ENCODE measurements around the gene PLCE1.
"Not testable (repeated sequence)": the region's sequence is repeated elsewhere in the genome, so short reads cannot be mapped to it uniquely, and the experiment has no call there.

Gene PLCE1

GRCh38 chr10:93993782-93994437, at the start of gene PLCE1:
Gene PLCE1 (plus strand): TSS chr10:93993931. CDS start chr10:94031047, 37,116 bp downstream.
- intact Hi-C loops (cut with DNase I), result no loop called here
- peak in 9 of 10 donors; percentile 15 to 90 (median 46) for DNase-seq

DNA sequence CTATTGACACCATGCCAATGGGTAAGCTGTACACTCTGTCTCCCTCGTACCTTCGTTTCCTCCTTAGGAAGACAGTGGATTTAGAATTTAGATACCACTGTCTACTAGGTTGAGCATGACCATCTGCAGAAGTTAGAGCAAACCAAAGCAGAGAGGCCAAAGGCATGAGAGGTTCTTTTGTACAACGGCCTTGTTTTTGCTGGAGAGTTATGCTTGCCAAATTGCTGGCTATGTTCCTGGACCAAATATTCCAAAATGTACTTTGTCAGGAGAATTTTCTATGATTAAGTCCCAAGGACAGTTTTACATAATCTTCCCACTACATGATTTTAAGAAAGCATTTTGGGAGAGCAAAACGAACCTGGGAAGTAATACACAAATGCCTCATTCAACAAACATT, 47.9 kb upstream of the PLCE1 start:
- intact Hi-C loops (cut with DNase I), result no loop called here
- DNase-seq, result no peak

DNA sequence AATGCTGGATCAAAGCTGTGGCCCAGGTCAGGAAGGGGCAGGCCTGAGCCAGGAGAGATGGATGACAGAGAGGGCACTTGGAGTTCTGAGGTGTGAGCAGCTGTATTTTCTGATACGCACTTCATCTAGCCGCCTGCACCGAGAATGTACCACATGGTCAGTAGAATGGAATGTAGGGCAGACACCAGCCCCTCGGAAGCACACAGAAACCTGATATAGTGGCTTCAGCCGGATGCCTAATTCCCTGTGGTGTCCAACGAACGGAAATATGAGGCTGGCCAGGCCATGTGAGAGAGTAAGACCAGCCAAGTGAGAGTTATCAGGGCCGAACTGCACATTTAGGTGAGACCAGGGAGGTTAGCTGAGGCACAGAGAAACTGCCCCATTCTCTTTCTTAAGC, 46.7 kb upstream of the PLCE1 start:
- intact Hi-C loops (cut with DNase I), result no loop called here
- DNase-seq, result no peak

DNA sequence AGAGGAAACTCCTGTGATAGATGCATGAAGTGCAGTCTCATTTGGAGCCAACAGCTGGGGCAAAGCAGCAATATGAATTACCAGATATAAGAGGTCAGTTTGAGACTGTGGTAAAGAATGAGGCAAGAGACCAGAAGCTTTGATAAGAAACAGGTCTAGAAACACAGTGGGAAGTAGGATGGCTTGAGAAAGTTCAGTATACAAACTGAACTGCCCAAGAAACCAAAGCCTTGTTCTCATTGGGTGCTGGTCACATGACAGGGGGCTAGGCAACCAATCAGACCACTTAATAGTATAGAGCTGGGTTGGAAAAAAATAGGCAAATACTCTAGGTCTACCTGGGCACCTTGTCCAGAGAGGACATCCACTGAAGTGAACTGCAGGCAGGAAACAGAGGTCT, 46.2 kb upstream of the PLCE1 start:
- intact Hi-C loops (cut with DNase I), result no loop called here
- no peak for DNase-seq

- no peak for DNase-seq
- intact Hi-C loops (cut with DNase I), result no loop called here
Measured at GRCh38 chr10:93951905-93952304, 41.8 kb upstream of the PLCE1 start.

GRCh38 chr10:93954299-93954698, 39.4 kb upstream of the PLCE1 start:
- no peak for DNase-seq
- intact Hi-C loops (cut with DNase I), result no loop called here

DNA sequence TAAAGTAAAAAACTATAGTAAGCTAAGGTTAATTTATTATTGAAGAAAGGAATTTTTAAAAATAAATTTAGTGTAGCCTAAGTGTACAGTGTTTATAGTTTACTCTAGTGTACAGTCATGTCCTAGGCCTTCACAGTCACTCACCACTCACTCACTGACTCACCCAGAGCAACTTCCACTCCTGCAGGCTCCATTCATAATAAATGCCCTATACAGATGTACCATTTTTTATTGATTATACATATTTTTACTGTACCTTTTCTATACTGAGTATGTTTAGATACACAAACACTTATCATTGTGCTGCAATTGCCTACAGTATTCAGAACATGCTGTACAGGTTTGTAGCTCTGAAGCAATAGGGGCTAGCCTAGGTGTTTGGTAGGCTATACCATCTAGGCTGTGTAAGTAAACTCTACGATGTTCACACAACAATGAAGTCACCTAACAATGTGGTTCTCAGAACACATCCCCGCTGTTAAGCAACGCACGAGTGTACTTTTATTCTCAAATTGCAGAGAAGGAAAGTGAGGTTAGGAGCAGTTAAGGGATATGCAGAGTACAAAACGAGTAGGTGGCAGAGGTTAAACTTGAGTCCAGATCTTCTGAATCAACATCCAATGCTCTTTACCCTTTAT, 38.9 kb upstream of the PLCE1 start:
- intact Hi-C loops (cut with DNase I), result no loop called here
- no peak for DNase-seq

- intact Hi-C loops (cut with DNase I), result no loop called here
- no peak for DNase-seq
Measured at GRCh38 chr10:93958834-93959233, 34.9 kb upstream of the PLCE1 start.

DNA sequence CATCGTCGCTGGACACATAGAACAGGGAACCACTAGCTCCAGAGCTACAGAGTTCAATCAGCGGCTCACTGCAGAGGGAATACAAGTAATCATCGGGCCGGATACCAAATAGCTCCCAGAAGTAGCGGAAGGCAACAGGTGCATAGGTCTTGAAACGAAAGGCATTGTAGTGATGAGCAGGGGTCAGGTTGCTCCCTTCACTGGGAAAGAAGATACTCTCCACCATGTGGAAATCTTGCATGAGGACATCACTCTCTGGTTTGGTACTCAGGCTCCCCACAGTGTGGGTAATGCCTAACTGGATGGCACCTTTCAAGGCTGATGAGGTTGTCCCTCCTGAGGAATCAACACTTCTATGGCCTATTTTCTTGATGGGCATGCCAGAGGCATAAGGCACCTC, 32.7 kb upstream of the PLCE1 start:
- DNase-seq; intact Hi-C loops (cut with DNase I): not testable (repeated sequence)

DNA sequence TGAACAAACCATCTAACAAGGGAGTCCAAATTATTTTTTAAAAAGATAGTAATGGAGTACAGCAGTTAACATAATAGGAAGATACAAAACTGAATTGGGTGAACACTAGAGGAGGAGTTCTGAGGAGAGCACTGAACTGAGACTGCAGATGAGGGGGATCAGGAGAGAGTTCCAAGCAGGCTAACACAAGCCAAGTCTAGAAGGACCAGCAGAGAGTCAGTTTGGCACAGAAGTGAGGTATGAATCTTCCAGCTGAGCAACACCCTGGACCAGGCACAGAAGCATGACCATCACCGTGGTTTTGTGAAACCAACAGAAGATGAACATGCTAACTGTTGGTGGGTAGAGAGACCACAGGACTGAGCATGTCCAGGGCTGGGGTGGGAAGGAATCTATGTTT, 30.8 kb upstream of the PLCE1 start:
- intact Hi-C loops (cut with DNase I), result no loop called here
- no peak for DNase-seq

- DNase-seq, result no peak
- intact Hi-C loops (cut with DNase I), result no loop called here
Measured at GRCh38 chr10:93963434-93963833, 30.3 kb upstream of the PLCE1 start.

- intact Hi-C loops (cut with DNase I), result no loop called here
- DNase-seq, result no peak
Measured at GRCh38 chr10:93965911-93966310, 27.8 kb upstream of the PLCE1 start.

DNA sequence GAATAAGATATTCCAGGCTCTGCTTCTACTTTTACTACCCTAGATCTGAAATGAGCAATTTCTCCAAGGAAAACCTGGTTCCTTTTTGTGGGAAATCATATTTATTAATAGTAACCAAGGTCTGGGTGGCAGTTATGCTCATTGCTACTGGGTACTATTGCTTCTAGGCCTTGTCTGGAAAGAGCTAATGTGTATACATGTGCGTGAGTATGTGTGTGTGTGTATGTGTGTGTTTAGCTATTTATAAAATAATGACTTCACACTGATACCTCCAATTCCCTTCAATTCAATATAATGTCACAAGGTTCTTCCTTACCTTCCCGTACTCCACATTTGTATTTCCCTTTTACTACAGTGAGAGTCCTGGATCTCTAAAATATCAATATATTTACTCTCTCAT, 26.0 kb upstream of the PLCE1 start:
- intact Hi-C loops (cut with DNase I), result no loop called here

DNA sequence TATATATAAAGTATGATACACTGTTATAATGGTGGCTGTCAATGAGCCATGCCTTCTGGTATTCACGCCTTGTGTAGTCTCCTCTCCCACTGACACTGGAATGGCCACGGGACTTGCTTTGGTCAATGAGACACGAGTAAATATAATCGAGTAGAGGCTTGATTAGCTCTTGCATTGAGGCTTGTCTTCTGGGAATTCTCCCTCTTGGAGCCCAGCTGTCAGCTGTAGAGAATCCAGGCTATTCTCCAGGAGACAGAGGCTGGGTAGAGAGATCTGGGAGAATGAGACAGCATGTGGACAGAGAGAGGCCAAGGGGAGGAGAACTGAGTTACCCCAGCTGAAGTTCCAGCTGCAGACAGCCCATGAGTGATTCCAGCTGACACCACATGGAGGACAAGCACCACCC, 25.2 kb upstream of the PLCE1 start:
- DNase-seq, result no peak
- intact Hi-C loops (cut with DNase I), result no loop called here

More for the DNA sequence above, 26.0 kb upstream of the PLCE1 start:
- no peak for DNase-seq

- intact Hi-C loops (cut with DNase I); DNase-seq: not testable (repeated sequence)
Measured at GRCh38 chr10:93970433-93971010, 23.2 kb upstream of the PLCE1 start.

GRCh38 chr10:93973748-93974445, 19.8 kb upstream of the PLCE1 start:
- intact Hi-C loops (cut with DNase I), result no loop called here
- no peak for DNase-seq

DNA sequence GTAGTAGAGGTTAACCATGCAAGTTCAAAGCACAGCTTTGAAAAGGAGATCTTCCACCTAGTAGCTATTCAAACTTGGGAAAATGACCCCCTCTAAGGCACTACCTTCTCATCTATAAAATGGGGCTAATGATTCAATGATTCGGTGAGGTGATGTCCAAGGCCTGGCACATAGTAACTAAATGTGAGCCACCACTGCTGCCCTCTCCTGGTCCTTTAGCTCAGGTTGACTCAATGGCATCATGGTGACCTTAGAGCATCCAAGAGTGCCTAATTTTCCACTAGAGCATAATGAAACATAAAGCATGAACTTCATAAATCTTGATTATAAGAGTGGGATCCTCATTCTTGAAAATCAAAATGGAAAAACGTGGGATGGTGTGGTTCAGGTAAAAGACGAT, 16.3 kb upstream of the PLCE1 start:
- intact Hi-C loops (cut with DNase I), result no loop called here
- DNase-seq, result no peak

DNA sequence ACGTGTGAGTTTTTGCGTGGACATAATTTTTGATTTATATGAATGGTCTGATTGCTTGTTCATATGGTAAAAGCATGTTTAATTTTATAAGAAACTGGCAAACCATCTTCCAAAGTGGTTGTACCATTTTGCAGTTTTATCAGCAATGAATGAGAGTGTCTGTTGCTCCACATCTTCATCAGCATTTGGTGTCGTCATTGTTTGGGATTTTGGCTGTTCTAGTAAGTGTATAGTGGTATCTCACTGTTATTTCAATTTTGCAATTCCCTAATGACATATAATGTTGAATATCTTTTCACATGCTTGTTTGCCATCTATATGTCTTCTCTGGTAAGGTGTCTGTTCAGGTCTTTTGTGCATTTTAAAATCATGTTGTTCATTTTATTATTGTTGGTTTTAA, 13.2 kb upstream of the PLCE1 start:
- DNase-seq, result no peak
- intact Hi-C loops (cut with DNase I), result no loop called here

GRCh38 chr10:93991114-93991513, 2.6 kb upstream of the PLCE1 start:
- no peak for DNase-seq
- intact Hi-C loops (cut with DNase I), result no loop called here

DNA sequence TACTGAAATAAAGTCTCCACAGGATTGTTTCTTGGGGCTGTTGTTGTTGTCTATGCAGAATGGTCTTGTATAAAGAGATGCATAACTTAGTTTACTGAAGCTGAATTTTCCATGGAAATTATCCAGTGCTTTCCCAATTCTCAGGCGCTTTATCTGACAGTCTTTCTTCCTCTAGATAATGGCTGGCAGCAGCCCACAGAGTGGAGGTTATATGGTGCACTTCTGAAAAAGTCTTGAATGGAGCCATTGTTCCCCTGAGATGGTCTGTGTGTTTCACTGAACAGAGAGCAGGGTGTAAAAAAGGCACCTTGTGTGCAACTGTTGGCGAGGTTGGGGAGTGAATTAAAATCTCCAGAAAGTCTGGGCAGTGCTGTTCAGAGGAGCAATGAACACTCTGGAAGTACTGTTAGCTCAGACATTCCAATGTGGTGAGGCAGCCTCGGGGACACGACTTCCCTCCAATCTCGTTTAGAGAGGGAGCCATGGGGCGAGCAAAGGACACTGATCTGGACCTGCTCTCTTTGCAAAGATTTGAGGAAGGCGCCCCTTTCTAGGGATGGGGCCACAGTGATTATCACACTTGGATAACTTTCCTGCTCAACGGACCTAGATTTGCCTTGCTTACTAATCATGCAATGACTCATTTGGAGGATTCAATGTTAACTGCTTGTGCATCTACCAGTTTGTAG, 2.0 kb upstream of the PLCE1 start:
- intact Hi-C loops (cut with DNase I), result no loop called here
- DNase-seq, result peak in 4 of 10 donors; percentile 11 to 82 (median 46)
